Activated T-helper 9 cell treated with anti-CD3 and anti-CD28 coated beads, Interleukin-2, amount 50 U/mL, for 16 hours (primary cell): ENCODE data around the gene MARK3.

ENCODE experiments used
- DNase-seq: peaks from one replicate; pipeline ENCODE4 v3.0.0-alpha.2; 2020; ENCODE audit warnings: low read depth

MARK3 gene

DNA sequence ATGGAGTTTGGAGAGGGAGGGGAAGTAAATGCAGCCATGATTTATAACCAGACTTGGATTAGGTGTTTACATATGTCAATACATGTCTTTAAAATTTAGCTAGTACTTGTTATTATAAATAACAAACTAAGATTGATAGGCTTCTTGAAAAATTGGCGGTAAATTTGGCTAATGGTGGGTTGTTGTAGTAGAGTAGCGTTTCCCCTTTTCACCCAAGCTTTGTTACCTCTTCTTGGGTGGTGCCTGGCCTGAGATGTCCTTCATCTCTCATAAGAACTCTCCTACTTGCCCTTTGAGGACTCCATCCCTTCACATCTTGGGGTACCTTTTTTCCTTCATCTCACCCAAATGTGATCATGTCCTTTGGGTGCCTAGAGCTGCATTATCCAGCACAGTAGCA is 11.2 kb downstream of the MARK3 start:
- no peak for DNase-seq

DNA sequence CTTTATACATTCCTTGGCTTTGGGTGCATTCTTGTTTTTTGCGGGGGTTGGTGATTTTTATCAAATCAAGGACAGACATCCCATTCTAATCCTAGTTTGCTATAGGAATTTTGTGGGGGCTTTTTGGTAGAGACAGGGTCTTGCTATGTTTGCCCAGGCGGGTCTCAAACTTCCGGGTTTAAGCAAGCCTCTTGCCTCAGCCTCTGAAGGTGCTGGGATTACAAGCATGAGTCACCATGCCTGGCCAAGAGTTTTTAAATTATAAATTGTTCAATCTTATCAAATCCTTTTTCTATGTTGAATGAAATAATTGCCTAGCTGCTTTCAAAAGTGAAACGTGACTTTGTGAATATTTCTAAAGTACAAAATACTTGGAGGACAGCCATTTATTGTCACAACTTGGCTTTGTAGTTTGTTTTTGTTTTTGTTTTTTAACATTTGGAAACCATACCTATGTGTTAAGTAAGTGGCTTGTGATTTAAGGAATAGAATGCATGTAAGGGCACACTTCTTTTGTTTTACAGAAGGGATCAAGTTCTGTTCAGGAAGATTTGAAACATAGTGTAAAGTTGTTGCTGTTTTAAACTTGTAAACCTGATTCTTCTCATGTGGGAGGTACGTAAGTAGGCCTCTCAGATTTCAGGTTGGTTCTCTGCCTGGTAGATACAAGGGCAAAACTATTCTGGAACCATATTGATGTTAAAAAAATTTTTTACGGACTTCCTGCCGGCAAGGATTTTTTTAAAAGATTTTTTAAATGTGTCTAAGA is 13.4 kb downstream of the MARK3 start:
- no peak for DNase-seq

DNA sequence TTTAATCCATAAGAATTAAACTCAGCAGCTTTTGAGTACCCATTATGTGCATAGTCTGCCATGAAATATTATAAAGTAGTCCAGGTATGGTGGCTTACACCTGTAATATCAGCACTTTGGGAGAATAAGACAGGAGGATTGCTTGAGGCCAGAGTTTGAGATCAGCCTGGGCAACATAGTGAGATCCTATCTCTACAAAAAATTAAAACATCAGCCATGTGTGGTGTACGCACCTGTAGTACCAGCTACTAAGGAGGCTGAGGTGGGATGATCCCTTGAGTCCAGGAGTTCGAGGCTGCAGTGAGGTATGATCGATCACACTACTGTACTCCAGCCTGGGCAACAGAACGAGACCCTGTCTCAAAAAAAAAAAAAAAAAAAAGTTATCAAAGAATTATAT is 15.3 kb downstream of the MARK3 start:
- DNase-seq, result no peak

GRCh38 chr14:103401223-103402214 is 16.3 kb downstream of the MARK3 start:
- DNase-seq, result no peak

DNA sequence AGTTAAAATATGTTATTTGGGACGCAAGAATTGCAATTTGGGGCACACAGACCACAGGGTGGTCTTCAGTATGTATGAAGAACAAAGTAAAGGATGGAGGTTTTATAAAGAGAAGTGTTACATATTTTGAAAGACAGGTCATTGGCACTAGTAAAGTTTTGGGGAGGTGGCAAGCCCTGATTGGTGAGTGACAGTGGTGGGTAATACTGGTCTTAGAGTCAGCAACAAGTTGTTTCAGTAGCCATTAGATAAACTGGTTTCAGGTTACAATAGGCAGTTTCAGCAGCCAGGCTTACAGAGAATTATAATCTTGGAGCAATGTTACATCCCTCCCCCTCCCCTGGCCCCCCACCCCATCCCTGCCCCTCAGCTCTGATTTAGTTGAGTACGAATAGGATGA is 17.5 kb downstream of the MARK3 start:
- no peak for DNase-seq

DNA sequence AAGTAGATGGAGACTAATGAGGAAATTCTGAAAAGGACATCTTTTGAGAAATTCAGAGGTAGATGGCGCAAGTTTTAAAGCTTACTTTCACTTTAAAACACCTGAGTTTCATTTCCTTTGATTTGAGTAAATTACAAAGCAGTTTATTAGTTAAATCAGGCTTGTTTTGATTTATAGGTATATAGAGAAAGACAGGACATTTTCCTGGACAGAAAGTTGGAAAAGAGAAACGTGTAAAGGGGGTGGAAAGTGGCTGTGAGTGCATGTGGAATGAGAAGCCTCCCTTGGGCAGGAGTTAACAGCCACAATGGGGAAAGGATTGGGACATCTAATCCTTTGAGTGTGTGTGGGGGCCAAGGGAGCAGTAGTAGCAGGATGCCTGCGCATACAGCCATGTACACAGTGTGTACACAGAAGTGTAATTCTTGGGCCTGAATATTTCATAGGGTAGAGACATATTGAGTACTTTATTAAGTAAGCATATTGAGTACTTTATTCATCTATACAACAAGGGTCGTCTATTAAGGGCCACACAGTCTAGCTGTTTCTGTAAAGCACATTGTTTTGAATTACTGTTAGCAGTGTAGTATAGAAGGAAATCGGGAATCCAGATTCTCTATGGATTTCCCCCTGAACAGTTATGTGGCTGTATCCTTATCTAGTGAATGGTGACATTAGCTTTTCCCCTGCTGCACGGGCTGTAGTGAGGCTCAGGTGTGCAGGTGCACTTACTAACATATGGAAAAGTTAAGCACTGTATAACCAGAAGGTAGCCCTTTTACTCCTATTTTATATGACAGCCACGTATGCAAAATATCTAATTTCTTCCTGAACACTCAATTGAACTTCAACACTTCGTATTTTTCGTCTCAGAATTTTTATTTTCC is 19.1 kb downstream of the MARK3 start:
- DNase-seq, result no peak

DNA sequence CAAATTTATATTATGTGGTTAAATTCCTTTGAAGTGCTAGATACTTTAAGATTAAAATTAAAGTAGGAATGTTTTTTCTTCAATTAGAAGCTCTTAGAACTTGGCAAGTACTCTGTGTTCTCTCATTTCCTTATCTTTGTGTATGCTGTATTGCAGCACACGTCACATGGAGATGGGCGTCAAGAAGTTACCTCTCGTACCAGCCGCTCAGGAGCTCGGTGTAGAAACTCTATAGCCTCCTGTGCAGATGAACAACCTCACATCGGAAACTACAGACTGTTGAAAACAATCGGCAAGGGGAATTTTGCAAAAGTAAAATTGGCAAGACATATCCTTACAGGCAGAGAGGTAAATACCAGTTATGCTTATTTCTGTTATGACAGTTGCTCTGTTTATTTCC is 19.7 kb downstream of the MARK3 start:
- DNase-seq, result no peak

DNA sequence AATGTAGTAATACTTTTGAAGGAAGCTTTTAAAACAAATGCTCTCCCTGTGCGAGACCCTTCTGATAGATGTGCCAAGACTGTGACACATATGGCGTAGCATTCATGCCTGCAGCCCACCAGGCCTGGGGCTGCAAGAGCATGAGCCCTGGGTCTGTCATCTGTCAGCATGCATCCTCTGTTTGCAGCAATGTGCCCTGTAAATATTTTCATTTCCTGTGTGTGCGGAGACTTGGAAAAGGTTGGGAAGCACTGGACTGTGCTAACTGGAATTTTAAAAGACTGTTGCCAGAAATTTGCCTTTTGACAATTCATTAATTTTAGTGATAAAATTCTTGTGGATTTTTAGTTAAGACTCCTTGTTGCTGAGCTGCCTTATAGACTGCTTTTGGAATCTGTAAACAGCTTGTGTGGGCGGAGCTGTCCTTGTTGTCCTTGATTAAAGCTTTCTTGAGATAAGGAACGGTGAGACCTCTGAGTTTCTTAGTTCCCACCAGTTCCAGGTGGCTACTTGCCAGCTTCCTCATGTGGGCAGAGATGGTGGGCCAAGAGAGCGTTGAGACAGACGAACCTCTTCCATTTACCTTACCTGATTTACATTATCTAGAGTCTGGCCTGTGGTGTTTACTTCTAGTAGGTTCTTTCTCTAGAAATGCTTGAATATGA is 23.4 kb downstream of the MARK3 start:
- no peak for DNase-seq

DNA sequence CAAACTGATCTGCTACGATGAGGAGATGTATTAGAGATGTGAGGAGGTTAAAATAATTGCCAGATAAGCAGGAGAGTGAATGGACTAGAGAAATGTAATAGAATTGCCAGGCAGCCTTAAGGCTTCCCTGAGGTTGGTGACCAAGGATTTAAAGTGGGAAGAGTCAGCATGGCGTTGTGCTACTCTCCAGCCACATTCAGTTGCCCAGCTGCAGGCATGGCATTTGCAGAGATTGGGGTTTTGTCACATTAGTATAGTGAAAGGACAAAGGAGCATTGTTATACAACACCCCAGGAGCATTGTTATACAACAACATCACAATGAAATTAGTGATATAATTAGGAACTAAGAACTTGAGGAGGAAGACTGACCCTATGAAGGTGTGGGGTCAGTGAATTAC is 31.7 kb downstream of the MARK3 start:
- no peak for DNase-seq

DNA sequence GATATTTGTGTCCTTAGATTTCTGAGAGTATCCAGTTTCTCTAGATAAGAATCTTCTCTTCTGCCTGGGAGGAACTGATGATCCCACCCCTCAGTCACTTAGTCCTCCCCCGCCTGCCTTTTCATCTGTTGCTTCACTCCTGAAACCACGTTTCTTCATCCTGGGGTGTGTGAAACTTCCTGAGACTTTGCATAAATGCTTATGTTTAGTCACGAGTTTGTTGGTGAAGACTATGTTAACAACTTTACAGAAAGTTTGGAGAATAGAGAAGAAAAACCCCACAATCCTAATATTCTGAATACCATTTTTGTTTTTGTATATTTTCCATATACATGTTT is 33.2 kb downstream of the MARK3 start:
- no peak for DNase-seq

GRCh38 chr14:103421556-103421955 is 36.3 kb downstream of the MARK3 start:
- DNase-seq, result no peak

- DNase-seq, result no peak
Observed at GRCh38 chr14:103423050-103423461, 37.8 kb downstream of the MARK3 start.

DNA sequence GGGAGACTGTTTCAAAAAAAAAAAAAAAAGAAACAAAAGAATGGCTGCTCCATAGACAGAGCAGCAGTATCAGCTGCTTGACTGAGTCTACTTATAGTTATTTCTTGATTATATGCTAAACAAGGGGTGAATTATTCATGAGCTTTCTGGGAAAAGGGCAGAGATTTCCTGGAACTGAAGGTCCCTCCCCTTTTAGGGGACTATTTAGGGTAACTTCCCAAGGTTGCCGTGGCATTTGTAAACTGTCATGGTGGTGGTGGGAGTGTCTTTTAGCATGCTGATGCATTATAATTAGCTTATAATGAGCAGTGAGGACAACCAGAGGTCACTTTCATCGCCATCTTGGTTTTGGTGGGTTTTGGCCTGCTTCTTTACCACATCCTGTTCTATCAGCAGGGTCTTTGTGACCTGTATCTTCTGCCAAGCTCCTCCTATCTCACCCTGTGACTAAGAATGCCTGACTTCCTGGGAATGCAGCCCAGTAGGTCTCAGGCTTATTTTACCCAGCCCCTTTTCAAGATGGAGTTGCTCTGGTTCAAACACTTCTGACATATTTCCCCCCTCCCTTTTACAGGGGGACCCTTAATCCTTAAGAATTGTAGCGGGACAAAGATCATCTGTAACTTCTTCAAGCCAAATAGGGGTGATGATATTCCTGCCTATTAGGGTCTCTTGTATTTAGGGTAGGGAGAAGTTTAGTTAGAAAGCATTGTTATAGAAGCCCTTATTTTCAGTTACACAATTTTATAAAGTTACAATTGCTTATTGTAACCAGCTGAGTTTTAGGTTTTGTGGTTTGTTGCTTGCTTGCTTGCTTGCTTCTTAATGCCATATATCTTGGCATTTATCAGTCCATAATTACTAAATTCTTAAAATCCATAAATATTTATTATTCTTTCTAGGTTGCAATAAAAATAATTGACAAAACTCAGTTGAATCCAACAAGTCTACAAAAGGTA is 42.5 kb downstream of the MARK3 start:
- DNase-seq, result no peak

- no peak for DNase-seq
Observed at GRCh38 chr14:103428723-103429556, 43.7 kb downstream of the MARK3 start.

- no peak for DNase-seq
Observed at GRCh38 chr14:103430358-103430757, 45.1 kb downstream of the MARK3 start.

DNA sequence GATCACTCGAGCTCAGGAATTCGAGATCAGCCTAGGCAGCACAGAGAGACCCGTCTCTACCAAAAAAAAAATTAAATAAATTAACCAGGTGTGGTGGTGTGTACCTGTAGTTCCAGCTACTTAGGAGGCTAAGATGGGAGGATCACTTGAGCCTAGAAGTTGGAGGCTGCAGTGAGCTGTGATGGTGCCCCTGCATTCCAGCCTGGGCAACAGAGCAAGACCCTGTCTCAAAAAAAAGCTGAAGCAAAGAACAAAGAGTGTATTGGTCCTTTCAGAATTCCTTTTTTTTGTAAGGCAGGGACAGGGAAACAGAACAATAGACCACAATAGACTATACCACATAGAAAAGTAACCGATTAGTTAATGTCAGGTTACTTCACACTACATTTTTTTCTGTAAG is 47.4 kb downstream of the MARK3 start:
- DNase-seq, result no peak

GRCh38 chr14:103433916-103434563 is 48.8 kb downstream of the MARK3 start:
- no peak for DNase-seq

GRCh38 chr14:103434868-103435442 is 49.7 kb downstream of the MARK3 start:
- DNase-seq, result no peak

DNA sequence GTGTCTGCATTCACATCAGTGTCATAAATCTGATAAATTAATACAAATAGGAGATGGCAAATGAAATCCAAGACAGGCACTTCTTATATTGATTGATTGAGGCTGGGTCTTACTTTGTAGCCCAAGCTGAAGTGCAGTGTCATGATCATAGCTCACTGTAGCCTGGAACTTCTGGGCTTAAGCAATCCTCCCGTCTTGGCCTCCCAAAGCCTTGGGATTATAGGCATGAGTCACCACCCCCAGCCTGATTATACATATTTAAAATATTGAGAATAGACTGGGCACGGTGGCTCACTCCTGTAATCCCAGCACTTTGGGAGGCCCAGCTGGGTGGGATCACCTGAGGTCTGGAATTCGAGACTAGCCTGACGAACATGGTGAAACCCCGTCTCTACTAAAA is 51.3 kb downstream of the MARK3 start:
- DNase-seq, result no peak
